H1 (cell line): Measurements from ENCODE around the gene DHCR7. TPM values are rescaled to one million over a fixed set of nuclear protein-coding genes. Genes with fewer than 3 reads are reported as not detected.

ENCODE experiments used
- CTCF ChIA-PET: fragments of 300-600 bp; sonication (Branson Sonifier 250); formaldehyde crosslinking; loops from one replicate; lab custom pipeline; 2021; ENCODE audit not compliant: partially characterized antibody; lab: Charles Lee
- POLR2A ChIA-PET: fragments of 300-600 bp; sonication (Branson Sonifier 250); formaldehyde crosslinking; loops from one replicate; lab custom pipeline; 2021; ENCODE audit warnings: inconsistent platforms; ENCODE audit not compliant: partially characterized antibody; lab: Charles Lee
- DNase-seq, 2 experiments: peaks; one replicate each; pipeline versions ENCODE4 v3.0.0 to v3.0.0-alpha.2; 2010 to 2022; ENCODE audit warnings: low spot score in 2 of 2, low read depth in 1 of 2, mixed read lengths in 1 of 2
- FAIRE-seq: peaks from 2 replicates; lab custom pipeline; 2011; peaks lifted over from hg19 to GRCh38; lab: Jason Lieb, UNC
- H2AFZ ChIP-seq: 2 replicates; pipeline ENCODE4 v1.8.1; 2012; ENCODE audit warnings: low read length, inconsistent platforms
- H2AK5ac ChIP-seq: 2 replicates; pipeline ENCODE4 v1.6.1; 2013; ENCODE audit warnings: low read depth, low read length
- H2BK120ac ChIP-seq: replicated peaks from 2 replicates; pipeline ENCODE3; 2013; ENCODE audit warnings: low read depth, low read length, inconsistent platforms
- H2BK12ac ChIP-seq: 2 replicates; pipeline ENCODE4 v1.6.1; 2013; ENCODE audit warnings: low read depth, low read length
- H2BK15ac ChIP-seq: 2 replicates; pipeline ENCODE4 v1.6.1; 2013; ENCODE audit warnings: low read length
- H2BK20ac ChIP-seq: 2 replicates; pipeline ENCODE4 v1.6.1; 2013; ENCODE audit warnings: low read length
- H2BK5ac ChIP-seq: 2 replicates; pipeline ENCODE4 v1.6.1; 2013; ENCODE audit warnings: low read depth, low read length
- H3K14ac ChIP-seq: 2 replicates; pipeline ENCODE4 v1.6.1; 2013; ENCODE audit warnings: inconsistent platforms; ENCODE audit not compliant: insufficient read length
- H3K18ac ChIP-seq: 2 replicates; pipeline ENCODE4 v1.6.1; 2013; ENCODE audit warnings: low read length; ENCODE audit errors: extremely low read depth
- H3K23ac ChIP-seq: 2 replicates; pipeline ENCODE4 v1.6.1; 2013; ENCODE audit warnings: inconsistent platforms; ENCODE audit not compliant: insufficient read length
- H3K23me2 ChIP-seq: 2 replicates; pipeline ENCODE4 v1.6.1; 2013; ENCODE audit warnings: low read depth, low read length
- H3K27ac ChIP-seq: 2 replicates; pipeline ENCODE4 v1.6.1; 2011; ENCODE audit warnings: low read depth, low read length, inconsistent platforms
- H3K27me3 ChIP-seq, 4 experiments: replicated peaks in 1 of 4; 1 replicate in 1 of 4; 2 replicates in 3 of 4; pipeline versions ENCODE4 v1.6.1 to v1.8.1; 2011 to 2013; ENCODE audit warnings: low read length in 3 of 4, mild to moderate bottlenecking in 3 of 4, inconsistent platforms in 2 of 4, mixed read lengths in 2 of 4, moderate library complexity in 1 of 4; ENCODE audit not compliant: control insufficient read depth in 3 of 4, insufficient read depth in 3 of 4; ENCODE audit errors: extremely low read depth in 1 of 4
- H3K36me3 ChIP-seq, 4 experiments: 2 replicates each; pipeline versions ENCODE4 v1.6.1 to v1.8.1; 2011 to 2013; ENCODE audit warnings: mild to moderate bottlenecking in 4 of 4, low read length in 3 of 4, moderate library complexity in 2 of 4, control low read depth in 1 of 4, inconsistent platforms in 1 of 4; ENCODE audit not compliant: insufficient read depth in 4 of 4, control insufficient read depth in 2 of 4
- H3K4ac ChIP-seq: replicated peaks from 2 replicates; pipeline ENCODE3; 2013; ENCODE audit warnings: low read length, low read depth, mixed read lengths, inconsistent platforms; ENCODE audit not compliant: insufficient read length
- H3K4me1 ChIP-seq, 4 experiments: replicated peaks in 1 of 4; 1 replicate in 1 of 4; 2 replicates in 3 of 4; pipeline versions ENCODE4 v1.6.1 to v1.8.1; 2011 to 2013; ENCODE audit warnings: low read length in 3 of 4, inconsistent platforms in 2 of 4, mixed read lengths in 1 of 4; ENCODE audit not compliant: insufficient read depth in 4 of 4, control insufficient read depth in 3 of 4
- H3K4me2 ChIP-seq, 2 experiments: 2 replicates each; pipeline versions ENCODE4 v1.6.1 to v1.8.1; 2011 to 2013; ENCODE audit warnings: low read depth in 2 of 2, low read length in 2 of 2, control low read depth in 1 of 2, inconsistent platforms in 1 of 2, mild to moderate bottlenecking in 1 of 2; ENCODE audit not compliant: insufficient read depth in 1 of 2
- H3K4me3 ChIP-seq, 4 experiments: fragments of 200-600, 300-600 bp in 1 of 4; sonication (generic), shearing (Covaris generic), sonication (Bioruptor Twin) in 1 of 4; 2 replicates each; pipeline versions ENCODE4 v1.5.1 to v1.8.1; 2011 to 2016; ENCODE audit warnings: low read length in 4 of 4, low read depth in 3 of 4, control low read depth in 2 of 4, inconsistent platforms in 2 of 4, mild to moderate bottlenecking in 2 of 4, mixed read lengths in 1 of 4, moderate library complexity in 1 of 4; ENCODE audit not compliant: insufficient read depth in 2 of 4; ENCODE audit errors: extremely low read depth in 1 of 4
- H3K56ac ChIP-seq: replicated peaks from 2 replicates; pipeline ENCODE3; 2013; ENCODE audit warnings: low read depth, mild to moderate bottlenecking, mixed read lengths, low read length, inconsistent platforms; ENCODE audit not compliant: insufficient read length
- H3K79me1 ChIP-seq: 2 replicates; pipeline ENCODE4 v1.6.1; 2013; ENCODE audit warnings: low read depth, low read length, control low read depth
- H3K79me2 ChIP-seq, 2 experiments: 2 replicates each; pipeline versions ENCODE4 v1.6.1 to v1.8.1; 2012 to 2013; ENCODE audit warnings: low read length in 2 of 2, mild to moderate bottlenecking in 2 of 2, inconsistent platforms in 1 of 2; ENCODE audit not compliant: insufficient read depth in 2 of 2, control insufficient read depth in 1 of 2
- H3K9ac ChIP-seq, 4 experiments: replicated peaks in 1 of 4; 1 replicate in 1 of 4; 2 replicates in 3 of 4; pipeline versions ENCODE4 v1.6.1 to v1.8.1; 2011 to 2013; ENCODE audit warnings: low read depth in 3 of 4, low read length in 3 of 4, control low read depth in 2 of 4, mild to moderate bottlenecking in 2 of 4, moderate library complexity in 2 of 4, inconsistent platforms in 1 of 4; ENCODE audit errors: extremely low read depth in 1 of 4
- H3K9me3 ChIP-seq, 2 experiments: 2 replicates each; pipeline versions ENCODE4 v1.6.1 to v1.8.1; 2012 to 2013; ENCODE audit warnings: mild to moderate bottlenecking in 2 of 2, moderate library complexity in 2 of 2, control low read depth in 1 of 2, inconsistent platforms in 1 of 2, low read depth in 1 of 2, low read length in 1 of 2, mixed read lengths in 1 of 2; ENCODE audit not compliant: insufficient read depth in 2 of 2
- H4K20me1 ChIP-seq, 2 experiments: replicated peaks in 1 of 2; 2 replicates each; pipeline versions ENCODE3 to v1.8.1; 2011 to 2013; ENCODE audit warnings: inconsistent platforms in 2 of 2, low read length in 2 of 2, mild to moderate bottlenecking in 1 of 2; ENCODE audit not compliant: insufficient read depth in 2 of 2, control insufficient read depth in 1 of 2
- H4K5ac ChIP-seq: 2 replicates; pipeline ENCODE4 v1.6.1; 2013; ENCODE audit warnings: low read length, low read depth, mixed read lengths, inconsistent platforms; ENCODE audit not compliant: insufficient read length
- H4K8ac ChIP-seq: 2 replicates; pipeline ENCODE4 v1.8.0; 2013; ENCODE audit warnings: mild to moderate bottlenecking, moderate library complexity, low read length, inconsistent platforms; ENCODE audit not compliant: insufficient read depth; ENCODE audit errors: extremely low read depth
- H4K91ac ChIP-seq: replicated peaks from 2 replicates; pipeline ENCODE3; 2013; ENCODE audit warnings: low read length, mixed read lengths, inconsistent platforms; ENCODE audit not compliant: insufficient read length
- EGR1 ChIP-seq: IDR thresholded peaks from 2 replicates; pipeline ENCODE4 v1.6.1; 2011; ENCODE audit warnings: low read depth, low read length, borderline replicate concordance
- HDAC6 ChIP-seq: IDR thresholded peaks from one replicate; pipeline ENCODE4 v1.7.1; 2012; ENCODE audit warnings: low read depth, mild to moderate bottlenecking, inconsistent platforms, low read length, moderate library complexity
- JUN ChIP-seq: IDR thresholded peaks from 2 replicates; pipeline ENCODE4 v1.6.1; 2011; ENCODE audit warnings: low read depth, mild to moderate bottlenecking, improper control_type of control experiment, low read length
- NANOG ChIP-seq: IDR thresholded peaks from 2 replicates; pipeline ENCODE4 v1.6.1; 2011; ENCODE audit warnings: low read length, low read depth, mild to moderate bottlenecking, inconsistent platforms; ENCODE audit not compliant: insufficient read depth, poor library complexity, severe bottlenecking
- RAD21 ChIP-seq, 2 experiments: IDR thresholded peaks in 1 of 2; conservative IDR thresholded peaks in 1 of 2; 2 replicates each; pipeline ENCODE4 v1.6.1; 2011; ENCODE audit warnings: low read depth in 2 of 2, low read length in 2 of 2, improper control_type of control experiment in 1 of 2, inconsistent platforms in 1 of 2, mild to moderate bottlenecking in 1 of 2, moderate library complexity in 1 of 2
- RFX5 ChIP-seq: IDR thresholded peaks from 2 replicates; pipeline ENCODE4 v1.6.1; 2011; ENCODE audit warnings: low read depth, low read length, improper control_type of control experiment, borderline replicate concordance
- TAF7 ChIP-seq: optimal IDR thresholded peaks from 2 replicates; pipeline ENCODE3; 2011; ENCODE audit warnings: low read depth, mild to moderate bottlenecking, inconsistent platforms, low read length, moderate library complexity, borderline replicate concordance
- TCF12 ChIP-seq: IDR thresholded peaks from 2 replicates; pipeline ENCODE4 v1.6.1; 2011; ENCODE audit warnings: low read depth, mild to moderate bottlenecking, low read length
- WGBS, 2 experiments: shearing (Covaris generic) in 1 of 2; methylation state at CpG; one replicate each; pipeline versions ENCODE4 v1.1.6 to v1.1.7; 2013 to 2015; ENCODE audit warnings: low lambda C conversion rate in 2 of 2, mixed read lengths in 2 of 2, inconsistent platforms in 1 of 2, low coverage in 1 of 2, missing lambda C conversion rate in 1 of 2; ENCODE audit not compliant: insufficient replicate concordance in 2 of 2, insufficient coverage in 1 of 2, insufficient read length in 1 of 2; ENCODE audit errors: extremely low coverage in 1 of 2, missing lambda C conversion rate in 1 of 2; 5-methylcytosine and 5-hydroxymethylcytosine counted together
- polyA plus RNA-seq, 7 experiments: library from polyadenylated mRNA; depleted of rRNA in 3 of 7; stranded (reverse) in 5 of 7; unstranded in 2 of 7; fragments of >200 nt in 5 of 7; fragments of 200-250 nt in 2 of 7; gene quantifications; 1 replicate in 5 of 7; 2 replicates in 1 of 7; 4 replicates in 1 of 7; pipeline versions ENCODE4 v1.2.1 to v1.2.3, GENCODE V29; 2011 to 2013; ENCODE audit warnings: missing spikeins in 2 of 7, mixed read lengths in 2 of 7
- total RNA-seq: library from RNA; stranded (reverse); fragmentation: NEBNext Ultra II Directional; extraction: Animal tissue kit (Norgen Biotek cat#: 25700); gene quantifications from 2 replicates; pipeline ENCODE4 v1.2.1, GENCODE V29; 2021
- TF ChIP-seq, protein P1 (sequence below): IDR thresholded peaks from 2 replicates; pipeline ENCODE4 v1.6.1; 2011; ENCODE audit warnings: low read depth, mild to moderate bottlenecking, low read length; ENCODE audit not compliant: insufficient read depth

The DHCR7 gene
- total and polyA plus RNA-seq, 2 of the 8 experiments (the other 6 are each of a cell fraction or from before 2014, with no cell fraction given): 144 to 157 TPM

DNA sequence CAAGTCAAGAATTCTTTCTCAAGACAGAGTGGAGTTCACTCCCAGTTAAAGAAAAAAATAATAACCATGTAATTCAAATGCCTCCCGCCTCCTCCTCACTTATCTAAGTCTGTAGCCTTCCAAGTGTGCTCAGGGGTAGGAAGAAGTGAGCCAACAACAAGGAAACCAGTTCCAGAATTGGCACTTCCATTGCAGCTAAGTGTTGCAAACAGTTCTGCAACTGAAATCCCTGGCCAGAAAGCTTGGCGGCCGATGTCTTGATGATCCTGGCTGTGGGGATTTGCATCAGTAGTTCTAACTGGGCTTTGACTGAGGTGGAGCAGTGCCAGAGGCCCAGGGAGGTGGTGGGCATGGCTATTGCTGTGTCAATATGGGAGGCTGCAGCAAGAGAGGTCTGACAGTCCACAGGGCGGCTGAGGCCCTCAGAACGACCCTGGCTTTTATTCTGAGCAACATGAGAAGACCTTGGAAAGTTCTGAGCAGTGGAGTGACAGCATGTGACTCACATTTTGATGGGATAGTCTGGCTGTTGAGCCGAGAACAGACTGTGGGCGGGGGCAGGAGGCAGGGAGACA lies 19.2 kb downstream of the DHCR7 start:
- no peak overlapping the region for H3K23ac ChIP-seq
- H3K27ac ChIP-seq: no peak overlapping the region
- no peak overlapping the region for H2BK12ac ChIP-seq
- no peak for TF ChIP-seq TAF7
- TF ChIP-seq HDAC6: no peak
- TF ChIP-seq RAD21 (IDR thresholded peaks at IDR 0.05 in 1 of 2, conservative IDR thresholded peaks at IDR 0.05 in 1 of 2; ENCODE audit: low read depth in 2 of 2, low read length in 2 of 2): no peak
- TF ChIP-seq, protein P1, sequence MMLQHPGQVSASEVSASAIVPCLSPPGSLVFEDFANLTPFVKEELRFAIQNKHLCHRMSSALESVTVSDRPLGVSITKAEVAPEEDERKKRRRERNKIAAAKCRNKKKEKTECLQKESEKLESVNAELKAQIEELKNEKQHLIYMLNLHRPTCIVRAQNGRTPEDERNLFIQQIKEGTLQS: no peak
- TF ChIP-seq RFX5: no peak
- TF ChIP-seq EGR1: no peak
- TF ChIP-seq JUN: no peak
- no peak for TF ChIP-seq NANOG
- TF ChIP-seq TCF12: no peak
- H3K4ac ChIP-seq: no peak overlapping the region
- H3K4me2 ChIP-seq: no peak overlapping the region
- H4K20me1 ChIP-seq: peaks cover 1 to 9% of the 10 kb centered on the region in 2 experiments
- no peak overlapping the region for H3K18ac ChIP-seq
- no peaks in the 10 kb centered on the region; the same call in 1 of the 2 replicates for H3K23me2 ChIP-seq
- no peak overlapping the region for H2BK20ac ChIP-seq
- H3K79me1 ChIP-seq: no peaks in the 10 kb centered on the region
- FAIRE-seq (no peak), DNase-seq (no peak)
- no peaks in the 10 kb centered on the region for H3K79me2 ChIP-seq
- ChIA-PET CTCF (interaction anchor here (0.9 to 2.2 kb wide), 6 partner anchors 9 to 613 kb away, joined by 3 to 7 read pairs (median 4); no protein-coding TSS in a partner anchor), POLR2A (interaction anchor here (1.1 kb wide), 2 partner anchors 8 to 59 kb away, joined by 3 read pairs; no protein-coding TSS in a partner anchor)
- H3K27me3 ChIP-seq: no peaks in the 10 kb centered on the region
- no peak overlapping the region for H3K56ac ChIP-seq
- no peak overlapping the region for H3K4me3 ChIP-seq
- H4K91ac ChIP-seq: no peak overlapping the region
- H3K4me1 ChIP-seq: peaks cover 0 to under 1% (median 0%) of the 10 kb centered on the region in 4 experiments; a peak in 1 of 7 replicates
- no peak overlapping the region for H4K8ac ChIP-seq
- WGBS, 2 experiments: 93% methylated on average over 7 of the region's 7 CpGs; no CpG with 5 or more reads in 1 of the 2 experiments
- H3K36me3 ChIP-seq: no peaks in the 10 kb centered on the region; a peak in 1 of 8 replicates
- H2BK5ac ChIP-seq: no peak overlapping the region
- H3K9ac ChIP-seq: no peak overlapping the region
- H2BK120ac ChIP-seq: no peak overlapping the region
- no peak overlapping the region for H4K5ac ChIP-seq
- no peak overlapping the region for H2AK5ac ChIP-seq
- no peaks in the 10 kb centered on the region for H3K9me3 ChIP-seq
- H3K14ac ChIP-seq: no peak overlapping the region
- H2BK15ac ChIP-seq: no peak overlapping the region
- H2AFZ ChIP-seq: no peak overlapping the region
